ENCODE data around the gene CUX1.
"Not testable (repeated sequence)": the region's sequence is repeated elsewhere in the genome, so short reads cannot be mapped to it uniquely, and the experiment has no call there.

Gene CUX1

DNA sequence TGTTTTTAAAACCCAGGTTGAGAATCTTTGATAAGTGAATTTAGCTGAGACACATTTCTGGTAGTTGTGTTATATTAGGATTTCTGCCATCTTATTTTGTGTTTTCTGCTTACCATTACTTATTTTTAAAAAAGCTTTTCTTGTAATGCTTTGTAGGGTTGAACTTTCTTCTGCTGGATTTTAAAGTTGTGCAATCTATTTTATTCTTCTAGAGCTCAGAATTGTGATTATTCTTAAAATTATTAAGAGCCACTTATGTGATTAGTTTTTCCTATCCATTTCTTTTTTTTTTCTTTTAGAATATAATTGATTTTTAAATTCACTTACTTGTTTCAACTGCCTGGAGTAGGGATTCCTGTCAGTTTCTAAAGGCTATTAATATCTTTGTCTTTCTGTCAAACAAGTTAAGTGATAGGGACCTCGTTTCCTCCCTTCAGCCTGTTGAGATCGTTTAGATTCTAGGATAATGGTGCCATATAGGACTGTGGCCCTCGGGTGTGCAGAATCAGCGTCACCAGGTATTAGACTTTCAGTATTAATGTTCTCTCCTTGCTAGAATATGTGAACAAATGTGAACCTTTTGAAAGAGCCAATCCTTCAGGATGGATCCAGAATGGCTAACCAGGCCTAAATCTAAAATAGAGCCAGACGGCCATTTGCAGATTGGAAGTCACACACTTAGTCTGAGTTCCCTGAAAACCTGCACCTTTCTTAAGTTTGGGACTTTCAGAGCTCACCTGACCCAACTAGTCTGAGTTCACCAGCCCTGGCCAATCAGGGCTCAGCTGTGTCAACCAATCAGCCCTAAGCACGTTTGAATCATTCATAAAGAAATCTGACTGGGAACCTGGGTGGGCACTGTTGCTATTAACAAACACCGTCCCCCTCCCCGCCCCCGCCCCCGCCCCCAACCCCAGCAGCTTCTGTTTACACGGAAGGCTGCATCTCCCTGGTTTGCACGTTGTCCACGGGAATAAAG lies 26.2 kb downstream of the CUX1 start:
- no peak overlapping the region for H2AFZ ChIP-seq (ENCODE audit: low read length, unreplicated experiment)
- no peaks in the 10 kb centered on the region for H3K4me1 ChIP-seq (ENCODE audit: control insufficient read depth, insufficient read depth, low read length, unreplicated experiment)
- no peaks in the 10 kb centered on the region for H3K27me3 ChIP-seq (ENCODE audit: insufficient read depth, low read length)
- no peak overlapping the region for H3K4me3 ChIP-seq (ENCODE audit: low read depth, low read length)
- 0 out of 2 replicates have a peak, but pooled peaks cover 6% of the 10 kb centered on the region for H3K36me3 ChIP-seq (ENCODE audit: insufficient read depth, low read length)
- H3K79me2 ChIP-seq (ENCODE audit: control insufficient read depth, insufficient read depth, low read length, unreplicated experiment): peaks cover 26% of the 10 kb centered on the region
- H3K27ac ChIP-seq (ENCODE audit: low read depth, low read length): no peak overlapping the region

DNA sequence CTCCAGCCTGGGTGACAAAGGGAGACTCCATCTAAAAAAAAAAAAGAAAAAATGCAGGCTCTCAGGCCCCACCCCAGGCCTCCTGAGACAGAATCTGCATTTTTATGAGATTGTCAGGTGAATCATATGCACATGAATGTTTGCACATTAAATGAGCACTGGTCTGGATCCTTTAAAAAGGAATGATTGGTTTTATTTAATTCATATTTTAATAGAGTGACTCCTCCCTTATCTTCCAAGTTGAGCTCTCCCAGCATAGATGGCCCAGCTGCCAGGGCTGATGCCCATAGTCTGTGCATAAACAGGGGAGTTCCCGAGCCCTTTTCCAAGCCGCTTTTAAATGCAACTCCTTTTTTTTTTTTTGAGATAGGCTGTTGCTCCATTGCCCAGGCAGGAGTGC lies 28.5 kb downstream of the CUX1 start:
- no peak overlapping the region for H3K4me3 ChIP-seq (ENCODE audit: low read depth, low read length)
- H3K27ac ChIP-seq (ENCODE audit: low read depth, low read length): no peak overlapping the region
- H3K27me3 ChIP-seq (ENCODE audit: insufficient read depth, low read length): no peaks in the 10 kb centered on the region
- no peak overlapping the region for H2AFZ ChIP-seq (ENCODE audit: low read length, unreplicated experiment)
- H3K4me1 ChIP-seq (ENCODE audit: control insufficient read depth, insufficient read depth, low read length, unreplicated experiment): no peaks in the 10 kb centered on the region
- peaks cover 19% of the 10 kb centered on the region for H3K79me2 ChIP-seq (ENCODE audit: control insufficient read depth, insufficient read depth, low read length, unreplicated experiment)
- H3K36me3 ChIP-seq (ENCODE audit: insufficient read depth, low read length): 0 out of 2 replicates have a peak, but pooled peaks cover 6% of the 10 kb centered on the region

DNA sequence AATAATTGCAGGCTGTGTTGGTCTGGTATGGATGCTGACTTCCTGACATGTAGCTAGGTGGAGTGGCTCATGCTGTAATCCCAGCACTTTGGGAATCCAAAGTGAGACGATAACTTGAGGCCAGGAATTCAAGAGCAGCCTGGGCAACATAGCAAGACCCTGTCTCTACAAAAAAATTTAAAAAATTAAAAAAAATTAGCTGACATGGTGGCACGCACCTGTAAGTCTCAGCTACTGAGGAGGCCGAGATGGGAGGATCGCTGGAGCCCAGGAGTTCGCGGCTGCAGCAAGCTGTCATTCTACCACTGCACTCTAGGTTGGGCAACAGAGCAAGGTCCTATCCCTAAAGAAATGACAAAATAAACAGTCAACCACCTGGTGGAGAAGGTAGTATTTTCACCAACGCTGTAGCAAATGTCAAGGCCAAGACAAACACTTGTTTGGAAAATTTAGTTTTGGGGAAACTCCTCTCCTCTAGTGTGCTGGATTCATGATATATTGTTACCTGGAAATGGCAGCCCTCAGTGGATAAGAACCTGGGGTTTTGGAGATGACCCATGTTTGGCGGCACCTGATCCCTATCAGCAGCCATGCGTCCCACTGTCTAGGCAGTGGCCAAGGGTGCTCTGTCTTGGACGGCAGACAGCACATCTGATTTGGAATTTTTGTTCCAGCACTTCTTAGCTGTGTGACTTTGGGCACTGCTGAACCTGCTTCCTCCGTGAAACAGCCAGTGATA lies 29.5 kb downstream of the CUX1 start:
- H3K4me1 ChIP-seq (ENCODE audit: control insufficient read depth, insufficient read depth, low read length, unreplicated experiment): no peaks in the 10 kb centered on the region
- no peak overlapping the region for H3K27ac ChIP-seq (ENCODE audit: low read depth, low read length)
- H3K79me2 ChIP-seq (ENCODE audit: control insufficient read depth, insufficient read depth, low read length, unreplicated experiment): peaks cover 26% of the 10 kb centered on the region
- H2AFZ ChIP-seq (ENCODE audit: low read length, unreplicated experiment): no peak overlapping the region
- no peak overlapping the region for H3K4me3 ChIP-seq (ENCODE audit: low read depth, low read length)
- 0 out of 2 replicates have a peak, but pooled peaks cover 6% of the 10 kb centered on the region for H3K36me3 ChIP-seq (ENCODE audit: insufficient read depth, low read length)
- no peaks in the 10 kb centered on the region for H3K27me3 ChIP-seq (ENCODE audit: insufficient read depth, low read length)

DNA sequence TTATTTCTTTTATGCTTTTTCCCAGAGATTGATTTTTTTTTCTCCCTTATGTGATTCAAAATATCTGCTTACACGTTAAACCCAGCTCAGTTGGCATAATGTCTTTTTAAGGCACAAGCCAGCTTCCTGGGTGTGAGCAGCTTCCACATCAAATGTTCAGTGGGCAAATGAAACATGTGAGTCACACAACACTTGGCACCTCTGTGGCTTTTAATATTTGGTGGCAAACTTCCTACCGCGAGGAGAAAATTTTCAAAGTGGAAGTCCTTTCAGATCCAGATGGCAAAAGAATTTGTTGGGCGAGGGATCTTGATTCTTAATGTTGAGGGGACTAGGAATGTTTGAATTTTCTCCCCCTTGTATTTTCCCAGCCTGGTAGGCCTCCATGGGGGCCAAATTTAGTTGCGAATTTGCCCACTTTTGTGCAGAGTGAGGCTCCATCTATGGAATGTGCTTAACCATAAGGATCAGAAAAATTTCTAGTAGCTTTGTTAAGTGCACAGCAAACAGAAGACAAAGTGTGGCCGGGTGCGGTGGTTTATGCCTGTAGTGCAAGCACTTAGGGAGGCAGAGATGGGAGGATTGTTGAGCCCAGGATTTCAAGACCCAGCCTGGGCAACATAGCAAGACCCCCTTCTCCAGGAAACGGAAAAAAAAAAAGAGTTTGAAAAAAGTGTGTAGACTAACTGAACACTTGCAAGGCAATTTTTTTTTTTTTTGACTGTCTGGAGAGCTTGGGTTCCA lies 31.0 kb downstream of the CUX1 start:
- Histone ChIP-seq H3K36me3 (ENCODE audit: insufficient read depth, low read length) (0 out of 2 replicates have a peak, but pooled peaks cover 6% of the 10 kb centered on the region), H2AFZ (ENCODE audit: low read length, unreplicated experiment) (no peak overlapping the region), H3K4me3 (ENCODE audit: low read depth, low read length) (no peak overlapping the region), H3K27me3 (ENCODE audit: insufficient read depth, low read length) (no peaks in the 10 kb centered on the region), H3K4me1 (ENCODE audit: control insufficient read depth, insufficient read depth, low read length, unreplicated experiment) (no peaks in the 10 kb centered on the region), H3K79me2 (ENCODE audit: control insufficient read depth, insufficient read depth, low read length, unreplicated experiment) (peaks cover 23% of the 10 kb centered on the region), H3K27ac (ENCODE audit: low read depth, low read length) (no peak overlapping the region)

DNA sequence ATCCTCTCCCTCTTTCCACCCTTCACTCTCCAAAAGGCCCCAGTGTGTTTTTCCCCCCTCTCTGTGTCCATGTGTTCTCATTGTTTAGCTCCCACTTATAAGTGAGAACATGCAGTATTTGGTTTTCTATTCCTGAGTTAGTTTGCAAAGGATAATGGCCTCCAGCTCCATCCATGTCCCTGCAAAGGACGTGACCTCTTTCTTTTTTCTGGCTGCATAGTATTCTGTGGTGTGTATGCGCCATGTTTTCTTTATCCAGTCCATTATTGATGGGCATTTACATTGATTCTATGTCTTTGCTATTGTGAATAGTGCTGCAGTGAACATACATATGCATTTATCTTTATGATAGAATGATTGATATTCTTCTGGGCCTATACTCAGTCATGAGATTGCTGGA lies 31.9 kb downstream of the CUX1 start:
- not testable (repeated sequence) for H2AFZ ChIP-seq (ENCODE audit: low read length, unreplicated experiment); H3K4me3 ChIP-seq (ENCODE audit: low read depth, low read length); H3K4me1 ChIP-seq (ENCODE audit: control insufficient read depth, insufficient read depth, low read length, unreplicated experiment); H3K36me3 ChIP-seq (ENCODE audit: insufficient read depth, low read length); H3K27me3 ChIP-seq (ENCODE audit: insufficient read depth, low read length); H3K27ac ChIP-seq (ENCODE audit: low read depth, low read length)
- peaks cover 27% of the 10 kb centered on the region for H3K79me2 ChIP-seq (ENCODE audit: control insufficient read depth, insufficient read depth, low read length, unreplicated experiment)

DNA sequence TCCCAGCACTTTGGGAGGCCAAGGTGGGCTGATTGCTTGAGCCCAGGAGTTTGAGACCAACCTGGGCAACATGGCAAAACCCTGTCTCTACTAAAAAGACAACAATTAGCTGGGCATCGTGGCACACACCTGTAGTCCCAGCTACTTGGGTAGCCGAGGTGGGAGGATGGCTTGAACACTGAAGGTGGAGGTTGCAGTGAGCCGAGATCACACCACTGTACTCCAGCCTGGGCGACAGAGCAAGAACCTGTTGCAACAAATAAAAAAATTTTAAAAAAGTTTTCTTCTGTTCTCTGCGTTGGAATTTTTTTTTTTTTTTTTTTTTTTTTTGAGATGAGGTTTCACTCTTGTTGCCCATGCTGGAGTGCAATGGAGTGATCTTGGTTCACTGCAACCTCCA lies 34.9 kb downstream of the CUX1 start:
- not testable (repeated sequence) for H3K27ac ChIP-seq (ENCODE audit: low read depth, low read length); H2AFZ ChIP-seq (ENCODE audit: low read length, unreplicated experiment); H3K36me3 ChIP-seq (ENCODE audit: insufficient read depth, low read length); H3K4me1 ChIP-seq (ENCODE audit: control insufficient read depth, insufficient read depth, low read length, unreplicated experiment); H3K27me3 ChIP-seq (ENCODE audit: insufficient read depth, low read length); H3K4me3 ChIP-seq (ENCODE audit: low read depth, low read length)
- H3K79me2 ChIP-seq (ENCODE audit: control insufficient read depth, insufficient read depth, low read length, unreplicated experiment): peaks cover 34% of the 10 kb centered on the region

DNA sequence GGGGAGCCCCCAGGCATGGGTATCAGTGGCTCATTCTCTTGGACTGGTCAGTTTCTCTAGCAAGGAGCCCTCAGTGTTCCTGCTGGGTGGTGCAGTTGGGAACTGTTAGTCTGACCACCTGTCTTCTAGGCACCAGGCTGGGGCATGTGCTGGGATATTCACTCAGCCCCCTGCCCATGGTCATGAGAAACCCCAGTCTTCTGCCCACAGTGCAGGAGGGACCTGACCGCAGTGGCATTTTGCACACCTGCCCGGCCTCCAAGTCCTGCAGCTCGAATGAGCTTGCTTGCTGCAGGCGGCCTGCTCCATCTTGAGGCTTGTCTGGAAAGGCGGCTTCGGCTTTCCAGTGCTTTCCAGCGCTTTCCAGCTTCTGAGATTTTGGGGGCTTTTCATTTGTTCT lies 36.3 kb downstream of the CUX1 start:
- H3K36me3 ChIP-seq (ENCODE audit: insufficient read depth, low read length): no peaks in the 10 kb centered on the region
- H3K27me3 ChIP-seq (ENCODE audit: insufficient read depth, low read length): no peaks in the 10 kb centered on the region
- H3K27ac ChIP-seq (ENCODE audit: low read depth, low read length): no peak overlapping the region
- H3K4me3 ChIP-seq (ENCODE audit: low read depth, low read length): no peak overlapping the region
- peaks cover 38% of the 10 kb centered on the region for H3K79me2 ChIP-seq (ENCODE audit: control insufficient read depth, insufficient read depth, low read length, unreplicated experiment)
- peaks cover 7% of the 10 kb centered on the region for H3K4me1 ChIP-seq (ENCODE audit: control insufficient read depth, insufficient read depth, low read length, unreplicated experiment)
- H2AFZ ChIP-seq (ENCODE audit: low read length, unreplicated experiment): no peak overlapping the region

DNA sequence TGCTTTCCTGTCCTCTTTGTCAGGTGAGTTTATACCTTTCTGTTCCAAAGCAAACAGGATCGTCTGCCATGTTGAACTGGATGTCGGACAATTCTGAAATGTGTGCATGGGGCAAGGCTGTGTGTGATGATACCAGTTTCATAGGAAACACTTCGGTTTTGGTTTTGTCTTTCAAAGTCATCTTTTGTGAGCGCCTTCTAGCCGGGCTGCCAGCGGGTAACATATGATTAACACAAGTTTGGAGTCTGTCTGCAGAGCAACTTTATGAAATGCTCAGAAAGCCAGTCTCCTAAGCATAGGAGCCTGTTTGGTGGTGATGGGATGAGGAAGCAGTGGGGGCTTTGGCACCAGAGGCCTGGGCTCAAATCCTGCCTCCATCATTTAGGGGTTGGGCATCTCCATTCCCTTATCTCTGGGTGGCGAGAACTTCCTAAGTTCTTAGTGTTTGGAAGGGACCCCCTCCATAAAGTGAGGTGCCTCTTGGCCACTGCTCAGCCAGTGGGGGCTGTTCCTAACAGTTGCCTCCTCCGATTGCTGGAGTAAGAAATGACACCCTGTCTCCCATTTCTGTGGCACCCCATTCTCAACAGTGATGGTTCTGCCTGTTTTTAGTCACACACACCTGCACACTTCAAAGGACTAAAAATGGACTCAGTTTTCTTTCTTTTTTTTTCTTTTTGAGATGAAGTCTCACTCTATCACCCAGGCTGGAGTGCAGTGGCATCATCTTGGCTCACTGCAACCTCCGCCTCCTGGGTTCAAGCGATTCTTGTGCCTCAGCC lies 36.8 kb downstream of the CUX1 start:
- H3K4me1 ChIP-seq (ENCODE audit: control insufficient read depth, insufficient read depth, low read length, unreplicated experiment): peaks cover 12% of the 10 kb centered on the region

DNA sequence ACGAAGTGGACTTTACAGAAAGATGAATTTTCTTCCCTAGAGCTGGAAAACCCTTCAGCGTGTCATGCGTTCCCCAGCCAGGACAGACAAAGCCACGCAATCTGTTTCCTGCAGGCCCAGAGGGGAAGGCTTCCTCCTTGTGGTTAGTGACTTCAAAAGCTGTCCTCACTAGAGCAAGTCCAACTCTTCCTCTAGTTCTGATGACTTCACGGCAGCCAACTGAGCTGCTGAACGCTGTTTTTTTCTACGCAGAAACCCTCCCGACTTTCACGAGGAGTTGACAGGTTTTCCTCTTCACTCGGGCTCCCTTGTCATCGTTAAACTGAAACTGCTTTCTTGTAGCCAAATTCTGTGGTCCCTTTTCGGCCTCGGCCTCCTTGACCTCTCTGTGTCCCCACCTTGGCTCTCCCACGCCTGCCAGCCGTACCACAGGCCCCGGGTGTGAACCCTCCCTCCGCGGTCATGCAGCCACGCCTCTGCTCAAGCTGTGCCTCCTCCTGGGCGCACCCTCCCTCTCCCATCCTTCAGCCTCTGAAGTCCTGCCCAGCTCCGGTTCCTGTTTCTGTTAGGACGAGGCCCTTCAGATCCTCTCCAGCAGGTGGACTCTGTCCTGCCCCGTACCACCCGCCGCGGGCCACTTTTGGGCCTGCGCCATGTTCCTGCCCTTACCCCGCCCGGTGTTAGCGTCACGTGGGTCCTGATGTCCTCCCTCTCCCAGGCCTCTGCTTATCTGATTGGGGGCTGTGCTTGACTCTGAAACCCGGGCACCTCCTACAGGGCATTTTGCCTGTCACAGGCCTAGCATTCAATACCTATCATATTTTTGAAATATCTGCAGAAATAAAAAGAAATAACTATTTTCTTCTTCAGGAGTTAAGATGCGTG lies 39.3 kb downstream of the CUX1 start:
- Histone ChIP-seq H3K79me2 (ENCODE audit: control insufficient read depth, insufficient read depth, low read length, unreplicated experiment) (peaks cover 51% of the 10 kb centered on the region), H3K36me3 (ENCODE audit: insufficient read depth, low read length) (no peaks in the 10 kb centered on the region), H3K4me3 (ENCODE audit: low read depth, low read length) (peak overlapping the region; percentile 72)

More for the DNA sequence above, 36.8 kb downstream of the CUX1 start:
- H2AFZ ChIP-seq (ENCODE audit: low read length, unreplicated experiment): no peak overlapping the region
- H3K4me3 ChIP-seq (ENCODE audit: low read depth, low read length): no peak overlapping the region
- no peak overlapping the region for H3K27ac ChIP-seq (ENCODE audit: low read depth, low read length)
- H3K36me3 ChIP-seq (ENCODE audit: insufficient read depth, low read length): no peaks in the 10 kb centered on the region
- no peaks in the 10 kb centered on the region for H3K27me3 ChIP-seq (ENCODE audit: insufficient read depth, low read length)
- peaks cover 42% of the 10 kb centered on the region for H3K79me2 ChIP-seq (ENCODE audit: control insufficient read depth, insufficient read depth, low read length, unreplicated experiment)

More for the DNA sequence above, 39.3 kb downstream of the CUX1 start:
- Histone ChIP-seq H3K27ac (ENCODE audit: low read depth, low read length) (peak overlapping the region; percentile 94), H3K27me3 (ENCODE audit: insufficient read depth, low read length) (no peaks in the 10 kb centered on the region), H3K4me1 (ENCODE audit: control insufficient read depth, insufficient read depth, low read length, unreplicated experiment) (peaks cover 23% of the 10 kb centered on the region), H2AFZ (ENCODE audit: low read length, unreplicated experiment) (peak overlapping the region; percentile 75)
